ENCODE results near the gene TEX9.
A peak's percentile ranks its signal among the peaks of the same experiment; 100 is the strongest.

TEX9 gene

DNA sequence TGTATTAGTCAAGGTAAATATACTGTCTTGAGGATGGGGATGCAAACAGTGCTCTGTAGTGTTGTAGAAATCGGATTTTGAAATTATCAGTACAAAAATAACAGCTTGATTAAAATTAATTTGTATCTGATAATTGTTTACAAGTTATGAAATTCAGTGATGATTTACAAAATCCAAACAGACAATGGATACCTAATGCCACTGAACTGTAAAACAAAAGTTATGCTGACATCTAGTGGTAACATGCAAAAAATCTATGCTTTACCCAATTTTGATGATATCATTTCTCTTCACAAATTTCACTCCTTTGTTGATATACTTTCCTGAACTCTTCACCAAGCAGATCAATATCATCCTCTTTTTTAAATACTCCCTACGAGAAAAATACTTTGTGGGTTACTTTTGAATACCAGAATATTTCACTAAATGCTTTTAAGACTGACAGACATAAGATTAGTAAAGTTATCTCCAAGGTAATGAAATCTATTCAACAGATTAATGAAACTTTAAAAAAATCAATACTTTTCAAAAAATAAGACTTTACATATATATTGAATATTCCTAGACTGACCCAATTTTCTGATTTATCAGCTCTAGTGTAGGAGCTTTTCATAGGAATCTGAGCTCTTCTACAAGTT lies 63.7 kb downstream of the TEX9 start:
- intact Hi-C loops (cut with DNase I): no loop called here
- no peak for DNase-seq

GRCh38 chr15:56432304-56432703 lies 67.1 kb downstream of the TEX9 start:
- intact Hi-C loops (cut with DNase I): loop anchor here (10.0 kb wide), 1 partner anchor 178 kb away; no protein-coding TSS in a partner anchor
- DNase-seq: no peak

GRCh38 chr15:56440214-56440770 lies 75.1 kb downstream of the TEX9 start:
- intact Hi-C loops (cut with DNase I): no loop called here
- no peak for DNase-seq

GRCh38 chr15:56442354-56442753 lies 77.1 kb downstream of the TEX9 start:
- no peak for DNase-seq
- intact Hi-C loops (cut with DNase I): no loop called here

DNA sequence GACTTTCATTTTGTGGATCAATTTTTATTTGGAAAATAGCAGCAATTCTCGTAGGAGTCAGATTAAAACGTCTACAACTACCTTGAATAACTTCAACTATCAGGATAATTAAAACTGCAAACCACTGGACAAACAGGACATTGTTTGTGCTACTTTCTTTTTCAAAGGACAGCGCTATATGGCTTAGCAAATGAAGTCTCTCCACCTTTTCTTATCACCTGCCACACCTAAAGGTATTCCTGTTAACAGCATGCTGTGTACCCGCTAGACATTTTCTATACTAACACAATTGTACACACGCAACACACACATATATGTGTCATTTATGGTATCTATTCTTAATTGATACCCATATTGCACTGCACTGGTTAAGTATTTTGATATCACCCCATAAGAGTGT lies 80.5 kb downstream of the TEX9 start:
- intact Hi-C loops (cut with DNase I): no loop called here
- DNase-seq: no peak

DNA sequence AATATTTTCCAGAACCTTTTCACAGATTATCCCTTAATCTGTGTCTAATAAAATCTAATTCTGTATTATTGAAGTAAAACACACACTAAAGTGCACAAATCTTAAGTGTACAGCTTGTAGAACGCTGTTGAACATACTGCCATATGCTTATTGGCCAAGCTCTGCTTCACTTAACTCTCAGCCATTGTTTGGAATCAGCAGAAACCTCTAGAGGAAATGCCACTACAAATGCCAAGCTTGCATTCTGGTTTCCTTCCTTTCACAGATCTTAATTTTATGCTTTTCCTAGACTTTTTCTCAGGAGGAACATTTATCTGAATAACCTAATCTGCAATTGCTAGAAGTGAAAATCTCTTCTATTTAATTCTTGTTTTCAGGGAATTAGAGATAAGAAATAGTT lies 89.6 kb downstream of the TEX9 start:
- no peak for DNase-seq
- intact Hi-C loops (cut with DNase I): no loop called here

DNA sequence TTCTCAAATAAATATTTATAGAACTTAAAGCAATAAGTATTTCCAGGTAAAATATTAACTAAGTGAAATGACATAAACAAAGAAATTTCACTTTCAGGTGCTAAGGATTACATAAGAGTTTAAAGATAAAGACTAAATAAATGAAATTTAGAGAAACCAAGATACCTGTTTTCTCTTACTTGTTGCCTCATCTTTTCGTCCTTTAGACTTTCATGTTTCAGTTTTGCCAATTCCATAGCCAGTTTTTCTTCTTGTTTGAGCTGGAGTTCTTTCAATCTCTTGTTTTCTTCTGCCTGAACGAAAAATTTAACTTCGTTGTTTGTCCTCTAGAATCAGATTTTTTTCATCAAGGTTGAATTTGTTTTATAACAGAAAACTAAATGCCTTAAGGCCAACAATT lies 91.0 kb downstream of the TEX9 start:
- DNase-seq: no peak
- intact Hi-C loops (cut with DNase I): no loop called here

GRCh38 chr15:56459096-56459495 lies 93.9 kb downstream of the TEX9 start:
- DNase-seq: no peak
- intact Hi-C loops (cut with DNase I): no loop called here

GRCh38 chr15:56460071-56460470 lies 94.8 kb downstream of the TEX9 start:
- intact Hi-C loops (cut with DNase I): no loop called here
- DNase-seq: no peak

DNA sequence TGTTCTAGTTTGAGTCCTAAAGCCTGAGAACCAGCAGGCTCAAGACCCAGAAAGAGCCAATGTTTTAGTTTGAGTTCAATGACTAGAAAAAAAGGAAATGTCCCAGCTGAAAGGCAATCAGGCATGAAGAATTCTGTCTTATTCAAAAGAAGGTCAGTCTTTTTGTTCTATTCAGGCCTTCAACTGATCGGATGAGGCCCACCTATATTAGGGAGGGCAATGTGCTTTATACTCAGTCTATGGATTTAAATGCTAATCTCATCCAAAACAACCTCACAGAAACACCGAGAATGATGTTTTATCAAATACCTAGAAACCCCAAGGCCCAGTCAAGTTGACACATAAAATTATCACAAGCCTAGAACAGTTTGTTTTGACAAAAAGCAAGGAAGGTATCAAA lies 95.7 kb downstream of the TEX9 start:
- intact Hi-C loops (cut with DNase I): no loop called here
- no peak for DNase-seq

GRCh38 chr15:56464893-56465520 lies 99.8 kb downstream of the TEX9 start, which contains the start of gene MNS1:
TSS of gene MNS1 (minus strand) at chr15:56465137. CDS start at chr15:56464972, 165 bp downstream.
- DNase-seq: peak; percentile 79 to 95 (median 88)

GRCh38 chr15:56467616-56468015 lies 102.4 kb downstream of the TEX9 start:
- no peak for DNase-seq
- intact Hi-C loops (cut with DNase I): no loop called here

More at GRCh38 chr15:56464893-56465520, 99.8 kb downstream of the TEX9 start, which contains the start of gene MNS1:
- intact Hi-C loops (cut with DNase I): no loop called here

DNA sequence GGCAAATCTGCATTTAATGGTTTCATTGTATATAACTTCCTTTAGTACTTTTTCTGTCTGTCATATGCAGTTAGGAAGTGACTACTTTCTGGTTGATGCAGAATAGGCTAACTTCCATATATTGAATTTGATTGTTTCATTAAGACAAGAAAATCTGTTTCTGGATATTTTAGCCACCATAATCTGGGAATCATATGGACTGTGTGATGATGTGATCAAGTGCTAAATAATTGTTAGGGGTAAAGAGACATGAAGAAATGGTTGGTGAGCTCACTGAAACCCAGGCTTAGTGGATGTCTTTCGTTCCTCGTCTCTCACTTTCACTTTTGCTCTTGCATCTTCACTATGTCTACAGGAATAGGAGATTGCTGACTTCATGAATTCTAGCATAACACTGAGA lies 103.2 kb downstream of the TEX9 start:
- no peak for DNase-seq
- intact Hi-C loops (cut with DNase I): no loop called here

- no peak for DNase-seq
Measured at GRCh38 chr15:56469483-56469882, 104.3 kb downstream of the TEX9 start.

DNA sequence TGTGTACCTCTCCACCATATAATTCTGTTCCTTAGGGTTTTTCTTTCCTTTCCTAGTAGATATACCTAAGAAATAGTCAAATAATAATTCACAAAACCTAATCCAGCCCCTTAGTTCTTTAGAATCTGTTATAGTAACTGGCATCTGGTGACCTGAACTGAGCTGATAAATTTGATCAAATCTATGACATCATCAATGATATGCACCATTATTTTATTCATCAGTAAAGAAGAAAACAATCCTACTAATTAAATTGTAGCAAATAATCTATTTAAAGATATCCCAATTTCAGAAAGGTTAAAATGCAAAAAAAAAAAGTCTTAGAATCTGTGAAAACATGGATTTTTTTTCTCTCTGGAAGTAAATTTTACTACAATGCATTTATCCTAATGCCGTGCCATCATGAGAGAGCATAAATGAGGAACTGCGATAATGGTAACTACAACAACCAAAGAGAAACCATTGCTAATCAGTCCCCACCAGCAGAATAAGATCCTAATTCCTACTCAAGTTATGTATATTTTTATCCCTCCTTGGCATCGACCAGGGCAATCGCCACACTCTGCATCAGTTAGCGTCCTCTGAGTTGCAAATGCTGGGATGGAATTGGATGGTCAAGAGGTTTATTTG lies 106.3 kb downstream of the TEX9 start:
- no peak for DNase-seq
- intact Hi-C loops (cut with DNase I): no loop called here

More at GRCh38 chr15:56469483-56469882, 104.3 kb downstream of the TEX9 start:
- intact Hi-C loops (cut with DNase I): no loop called here

DNA sequence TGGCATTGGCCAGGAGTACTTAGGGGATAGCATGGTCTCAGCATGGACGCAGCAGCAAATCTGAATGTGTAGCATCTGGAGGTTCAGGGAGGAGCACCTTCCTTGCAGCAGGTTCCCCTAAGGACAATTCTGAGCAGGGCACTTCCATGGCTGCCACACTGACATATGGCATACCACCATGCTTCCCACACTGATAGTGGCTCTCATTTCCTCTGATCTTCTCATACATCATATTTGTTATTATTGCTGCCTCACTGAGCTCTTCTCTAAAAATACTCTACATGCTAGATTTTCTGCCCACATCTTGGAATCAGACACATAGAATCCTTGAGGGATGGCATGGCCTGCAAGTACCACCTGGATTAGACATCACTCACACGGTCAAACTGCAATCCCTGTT lies 107.1 kb downstream of the TEX9 start:
- no peak for DNase-seq
- intact Hi-C loops (cut with DNase I): no loop called here

DNA sequence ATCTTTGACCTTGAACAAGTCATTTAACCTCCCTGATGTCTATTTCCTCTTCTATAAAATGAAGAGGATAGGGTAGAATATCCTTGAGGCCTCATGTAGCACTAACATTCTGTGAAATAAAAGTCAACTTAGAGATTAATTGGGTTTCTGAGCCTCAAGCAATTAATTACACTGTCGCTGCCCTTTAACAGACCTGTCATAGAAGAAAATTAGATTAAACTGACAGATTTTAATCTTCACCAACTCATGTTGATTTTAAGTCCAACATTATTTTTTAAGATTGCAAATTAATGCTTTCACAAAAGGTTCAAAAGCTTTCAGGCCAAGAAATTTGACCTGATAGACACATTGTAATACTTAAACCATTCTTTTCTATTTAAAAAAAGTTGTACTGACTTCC lies 107.8 kb downstream of the TEX9 start:
- no peak for DNase-seq
- intact Hi-C loops (cut with DNase I): no loop called here

DNA sequence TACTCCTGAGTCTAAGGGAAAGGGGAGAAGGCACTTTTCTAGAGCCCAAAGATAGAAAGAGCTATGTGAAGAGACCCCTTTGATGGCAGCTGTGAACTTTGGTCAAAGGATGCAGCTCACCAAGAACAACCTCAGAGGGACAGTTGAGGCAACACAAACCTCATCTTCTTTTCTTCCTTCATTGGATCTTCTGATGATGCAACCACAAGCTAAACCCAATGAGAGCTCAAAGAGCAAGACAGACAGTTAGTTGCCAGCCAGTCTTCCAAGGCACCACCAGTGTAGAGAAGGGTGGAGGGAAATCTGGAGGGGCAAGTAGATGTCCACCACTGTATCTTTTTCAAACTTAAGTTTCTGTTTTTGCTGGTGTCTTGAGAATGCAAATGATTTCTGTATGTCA lies 110.1 kb downstream of the TEX9 start:
- intact Hi-C loops (cut with DNase I): no loop called here
- DNase-seq: no peak

All from head of caudate nucleus (tissue), 42 donors.